GM23338 (cell line): Measurements from ENCODE around the gene CCDC187. TPM values are rescaled to one million over a fixed set of nuclear protein-coding genes. Genes with fewer than 3 reads are reported as not detected.

Experiments used
- ATAC-seq: fragments of 200-7000 bp; cut with Tn5 transposase; 3 replicates; pipeline ENCODE4 v1.9.1; 2020
- DNase-seq: peaks from one replicate; pipeline ENCODE4 v3.0.0-alpha.2; 2015; ENCODE audit warnings: low spot score
- H2AFZ ChIP-seq: fragments of 200-600 bp; sonication (generic); 2 replicates; pipeline ENCODE4 v1.8.0; 2016; ENCODE audit warnings: antibody characterized with exemption, mild to moderate bottlenecking, moderate library complexity
- H3F3A ChIP-seq: fragments of 200-600 bp; sonication (generic); replicated peaks from 2 replicates; pipeline ENCODE4 v1.8.0; 2017; ENCODE audit warnings: antibody characterized with exemption, mixed run types, low read depth
- H3K27ac ChIP-seq: fragments of 200-600 bp; sonication (generic); 2 replicates; pipeline ENCODE4 v1.6.1; 2016; ENCODE audit warnings: low read depth
- H3K27me3 ChIP-seq: fragments of 200-600 bp; sonication (generic); 2 replicates; pipeline ENCODE4 v1.8.0; 2016; ENCODE audit warnings: mild to moderate bottlenecking, mixed run types, moderate library complexity; ENCODE audit not compliant: insufficient read depth
- H3K36me3 ChIP-seq: fragments of 200-600 bp; sonication (generic); 2 replicates; pipeline ENCODE4 v1.8.0; 2016; ENCODE audit warnings: mild to moderate bottlenecking; ENCODE audit not compliant: insufficient read depth
- H3K4me1 ChIP-seq: fragments of 200-600 bp; sonication (generic); 2 replicates; pipeline ENCODE4 v1.8.0; 2016; ENCODE audit warnings: mild to moderate bottlenecking, moderate library complexity; ENCODE audit not compliant: insufficient read depth
- H3K4me2 ChIP-seq: fragments of 200-600 bp; sonication (generic); 2 replicates; pipeline ENCODE4 v1.7.1; 2017; ENCODE audit warnings: mixed run types
- H3K4me3 ChIP-seq: fragments of 200-600 bp; sonication (generic); 2 replicates; pipeline ENCODE4 v1.6.1; 2016; ENCODE audit warnings: mixed run types
- H3K79me2 ChIP-seq: fragments of 200-600 bp; sonication (generic); replicated peaks from 2 replicates; pipeline ENCODE4 v1.8.0; 2017; ENCODE audit warnings: mild to moderate bottlenecking; ENCODE audit not compliant: insufficient read depth
- H3K9me2 ChIP-seq: fragments of 200-600 bp; sonication (generic); 2 replicates; pipeline ENCODE4 v1.8.0; 2017; ENCODE audit not compliant: insufficient read depth
- H4K20me1 ChIP-seq: fragments of 200-600 bp; sonication (generic); replicated peaks from 2 replicates; pipeline ENCODE4 v1.8.0; 2017; ENCODE audit warnings: mild to moderate bottlenecking; ENCODE audit not compliant: insufficient read depth
- H3K27ac Mint-ChIP-seq: 2 replicates; pipeline ENCODE4 v1.8.0; 2020; ENCODE audit warnings: inconsistent platforms, mild to moderate bottlenecking, moderate library complexity, mixed read lengths
- H3K27me3 Mint-ChIP-seq: 3 replicates; pipeline ENCODE4 v1.8.0; 2022; ENCODE audit warnings: low read depth, mild to moderate bottlenecking, moderate library complexity, mixed read lengths, inconsistent platforms; ENCODE audit not compliant: insufficient read depth, poor library complexity
- H3K36me3 Mint-ChIP-seq: 3 replicates; pipeline ENCODE4 v1.8.0; 2021; ENCODE audit warnings: low read depth, mild to moderate bottlenecking, inconsistent platforms, moderate library complexity, mixed read lengths
- H3K4me1 Mint-ChIP-seq: 3 replicates; pipeline ENCODE4 v1.8.0; 2020; ENCODE audit warnings: mild to moderate bottlenecking, inconsistent platforms, mixed read lengths
- H3K4me3 Mint-ChIP-seq: 3 replicates; pipeline ENCODE4 v1.8.0; 2021; ENCODE audit warnings: moderate library complexity, mild to moderate bottlenecking, inconsistent platforms, mixed read lengths
- H3K9me3 Mint-ChIP-seq: 3 replicates; pipeline ENCODE4 v1.8.0; 2020; ENCODE audit warnings: moderate library complexity, mild to moderate bottlenecking, inconsistent platforms, mixed read lengths
- CREB1 ChIP-seq: fragments of 250-450 bp; sonication (Bioruptor Pico); IDR thresholded peaks from 2 replicates; pipeline ENCODE4 v1.5.0; 2020; ENCODE audit warnings: low read depth, mild to moderate bottlenecking, moderate library complexity
- CTCF ChIP-seq, 2 experiments: fragments of 200-600 bp in 1 of 2; sonication (generic) in 1 of 2; conservative IDR thresholded peaks; 2 replicates each; pipeline versions ENCODE4 v1.5.1 to v1.6.1; 2016 to 2017; ENCODE audit warnings: antibody characterized with exemption in 2 of 2, low read depth in 2 of 2, mild to moderate bottlenecking in 2 of 2, moderate library complexity in 1 of 2
- ETS1 ChIP-seq: IDR thresholded peaks from 2 replicates; pipeline ENCODE4 v1.6.1; 2016; ENCODE audit warnings: antibody characterized with exemption
- EZH2 ChIP-seq: fragments of 200-600 bp; sonication (generic); IDR thresholded peaks from one replicate; pipeline ENCODE4 v1.8.0; 2017; ENCODE audit warnings: antibody characterized with exemption, mild to moderate bottlenecking, low read depth; ENCODE audit not compliant: unreplicated experiment
- EZH2phosphoT487 ChIP-seq: fragments of 200-600 bp; sonication (generic); IDR thresholded peaks from one replicate; pipeline ENCODE4 v1.8.1; 2018; ENCODE audit warnings: antibody characterized with exemption; ENCODE audit not compliant: unreplicated experiment
- JUNB ChIP-seq: IDR thresholded peaks from one replicate; pipeline ENCODE4 v1.6.1; 2016; ENCODE audit warnings: antibody characterized with exemption; ENCODE audit not compliant: unreplicated experiment
- NANOG ChIP-seq: IDR thresholded peaks from 2 replicates; pipeline ENCODE4 v1.6.1; 2016; ENCODE audit warnings: antibody characterized with exemption, borderline replicate concordance
- POLR2AphosphoS5 ChIP-seq: IDR thresholded peaks from 2 replicates; pipeline ENCODE4 v1.6.1; 2016; ENCODE audit warnings: antibody characterized with exemption, low read depth
- REST ChIP-seq: IDR thresholded peaks from one replicate; pipeline ENCODE4 v1.6.1; 2018; ENCODE audit warnings: antibody characterized with exemption; ENCODE audit not compliant: unreplicated experiment
- STAT1 ChIP-seq: IDR thresholded peaks from one replicate; pipeline ENCODE4 v1.6.1; 2016; ENCODE audit warnings: antibody characterized with exemption; ENCODE audit not compliant: unreplicated experiment
- ZNF114 ChIP-seq: fragments of 250-450 bp; sonication (Bioruptor Pico); IDR thresholded peaks from 2 replicates; pipeline ENCODE4 v1.5.0; 2020; ENCODE audit warnings: mild to moderate bottlenecking, moderate library complexity
- ZNF331 ChIP-seq: fragments of 250-450 bp; sonication (Bioruptor Pico); IDR thresholded peaks from 2 replicates; pipeline ENCODE4 v1.5.0; 2020; ENCODE audit warnings: low read depth, mild to moderate bottlenecking, moderate library complexity
- polyA plus RNA-seq: library from polyadenylated mRNA; unstranded; fragments of >200 nt; fragmentation: Nextera tagmentation; extraction: Ambion mirVana; gene quantifications from 2 replicates; pipeline ENCODE4 v1.2.1, GENCODE V29; 2016
- total RNA-seq: library from RNA; depleted of rRNA; stranded (reverse); fragments of >200 nt; shearing (Covaris generic); gene quantifications from 2 replicates; pipeline ENCODE4 v1.2.3, GENCODE V29; 2014

The CCDC187 gene
- total and polyA plus RNA-seq, 2 experiments from 2014 or later = 0.14 TPM; not detected in 1

DNA sequence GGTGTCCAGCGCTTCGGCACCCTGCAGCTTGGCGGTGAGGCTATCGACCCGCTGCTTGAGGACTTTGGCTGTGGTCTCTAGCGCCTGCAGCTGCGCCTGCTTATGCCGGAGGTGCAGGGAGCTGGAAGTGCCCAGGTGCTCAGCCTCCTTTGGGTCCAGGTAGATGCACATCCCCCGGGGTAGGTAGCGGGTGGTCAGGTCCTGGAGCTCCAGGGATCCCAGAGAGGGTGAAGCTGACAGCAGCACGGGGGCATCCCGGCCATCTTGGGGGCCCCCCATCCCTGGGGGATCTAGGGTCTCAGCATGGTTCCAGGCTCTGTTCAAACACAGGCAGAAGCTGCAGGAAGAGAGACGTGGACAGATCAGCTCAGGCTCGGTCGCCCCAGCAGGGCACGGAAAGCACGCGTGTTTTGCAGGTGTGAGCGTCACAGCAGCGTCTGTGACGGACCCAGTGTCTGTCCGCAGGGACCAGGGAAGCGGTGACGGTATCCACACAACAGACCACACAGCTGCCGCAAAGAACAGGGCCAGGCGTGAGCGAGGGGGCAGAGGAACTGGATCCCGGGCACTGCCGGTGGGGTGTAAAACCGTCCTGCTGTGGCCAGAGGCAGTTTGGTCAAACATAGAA, 17.4 kb downstream of the CCDC187 start:
- H3K27ac ChIP-seq = no peak overlapping the region
- Mint-ChIP-seq H3K4me1 (peaks cover 4% of the 10 kb centered on the region; the same call in 1 of the 3 replicates), H3K36me3 (no peaks in the 10 kb centered on the region), H3K27me3 (peaks cover 7% of the 10 kb centered on the region), H3K4me3 (no peak overlapping the region), H3K9me3 (no peaks in the 10 kb centered on the region), H3K27ac (no peak overlapping the region)
- DNase-seq (no peak), ATAC-seq (no peak)
- no peaks in the 10 kb centered on the region for H3K27me3 ChIP-seq
- H3K79me2 ChIP-seq = no peaks in the 10 kb centered on the region
- H3K4me1 ChIP-seq = no peaks in the 10 kb centered on the region
- no peak overlapping the region for H3K4me3 ChIP-seq
- no peaks in the 10 kb centered on the region for H4K20me1 ChIP-seq
- 0 out of 2 replicates have a peak, but pooled peaks cover 2% of the 10 kb centered on the region for H3F3A ChIP-seq
- no peak for TF ChIP-seq CREB1 (CRISPR knock-in tag)
- no peak for TF ChIP-seq ZNF114 (CRISPR knock-in tag)
- TF ChIP-seq EZH2phosphoT487 = no peak
- TF ChIP-seq CTCF (conservative IDR thresholded peaks at IDR 0.05; ENCODE audit: low read depth in 2 of 2) = no peak
- no peak for TF ChIP-seq POLR2AphosphoS5
- no peak for TF ChIP-seq REST
- TF ChIP-seq ZNF331 (CRISPR knock-in tag) = no peak
- no peak for TF ChIP-seq NANOG
- no peak for TF ChIP-seq EZH2
- no peak for TF ChIP-seq ETS1
- TF ChIP-seq STAT1 = no peak
- no peak for TF ChIP-seq JUNB
- H3K36me3 ChIP-seq = no peaks in the 10 kb centered on the region
- H3K9me2 ChIP-seq = no peaks in the 10 kb centered on the region
- no peak overlapping the region for H3K4me2 ChIP-seq
- no peak overlapping the region for H2AFZ ChIP-seq
